ENCODE data around the gene KCNC1. TPM values are rescaled to one million over a fixed set of nuclear protein-coding genes. Genes with fewer than 3 reads are reported as not detected.

The KCNC1 gene
- polyA plus RNA-seq, 1 donor = 2.1 TPM

DNA sequence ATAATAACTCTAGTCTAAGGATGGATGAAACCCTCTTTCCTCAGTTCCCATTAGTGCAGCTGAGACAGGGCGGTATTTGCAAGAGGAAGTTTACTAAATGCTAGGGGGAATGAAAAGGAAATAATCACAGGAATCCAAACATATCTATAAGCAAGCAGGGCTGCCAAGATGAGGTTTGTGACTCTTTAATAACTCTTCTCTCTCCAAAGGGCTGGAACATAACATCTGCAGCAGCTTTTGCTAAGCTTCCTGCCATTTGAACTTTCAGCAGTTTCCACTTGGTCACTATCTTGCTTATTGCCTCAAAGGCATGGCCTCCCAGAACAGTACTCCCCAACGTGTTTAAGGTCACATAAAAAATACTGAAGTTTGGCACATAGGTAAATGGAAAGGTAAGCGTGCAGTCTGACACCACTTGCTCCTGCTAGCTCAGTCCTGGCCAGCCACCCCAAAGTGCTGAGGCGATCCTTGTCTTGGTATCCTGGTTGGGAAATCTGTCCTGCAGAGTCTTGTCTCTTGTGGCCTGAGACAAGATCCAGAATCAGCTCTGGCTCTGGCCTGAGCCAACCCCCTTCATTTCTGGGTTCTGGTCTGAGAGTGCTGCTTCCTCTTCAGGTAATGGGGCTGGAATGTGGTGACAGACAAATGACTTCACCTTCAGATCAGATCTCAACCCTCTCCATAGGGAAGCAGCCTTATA is 81.8 kb downstream of the KCNC1 start:
- DNase-seq (ENCODE audit: low read depth) = peak; percentile 63

DNA sequence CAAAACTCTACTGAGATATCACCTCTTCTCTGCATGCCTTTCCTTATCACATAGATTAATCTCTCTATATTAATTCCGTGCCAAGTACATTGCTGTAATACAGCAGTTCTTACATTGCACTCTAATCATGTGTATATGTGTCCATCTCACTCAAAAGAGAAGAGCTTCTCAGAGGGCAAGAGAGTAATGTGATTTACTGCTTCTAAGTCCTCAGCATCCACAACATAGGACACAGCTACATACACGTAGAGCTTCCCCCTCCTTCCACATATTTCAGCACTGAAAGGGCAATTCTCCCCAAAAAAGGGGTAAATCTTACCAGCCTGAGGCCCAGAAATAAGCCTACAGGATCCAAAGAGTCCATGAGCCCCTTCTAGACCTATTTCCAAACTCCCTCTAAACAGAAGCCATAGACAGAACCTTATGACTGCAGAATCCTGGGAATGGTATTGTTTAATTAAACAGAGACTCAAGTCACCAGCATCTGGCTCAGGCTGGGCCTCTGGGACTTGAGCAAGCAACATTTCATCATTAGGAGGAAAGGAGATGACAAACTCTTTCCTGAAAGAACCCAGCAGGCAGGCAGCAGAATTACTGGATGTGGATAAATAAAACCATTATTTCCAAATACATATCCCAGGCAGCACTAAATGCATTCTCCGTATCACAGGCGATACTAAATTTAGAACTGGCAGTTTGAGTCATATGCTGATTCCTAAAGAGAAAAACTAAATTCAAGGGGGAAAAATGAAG is 87.2 kb downstream of the KCNC1 start:
- no peak for DNase-seq (ENCODE audit: low read depth)

DNA sequence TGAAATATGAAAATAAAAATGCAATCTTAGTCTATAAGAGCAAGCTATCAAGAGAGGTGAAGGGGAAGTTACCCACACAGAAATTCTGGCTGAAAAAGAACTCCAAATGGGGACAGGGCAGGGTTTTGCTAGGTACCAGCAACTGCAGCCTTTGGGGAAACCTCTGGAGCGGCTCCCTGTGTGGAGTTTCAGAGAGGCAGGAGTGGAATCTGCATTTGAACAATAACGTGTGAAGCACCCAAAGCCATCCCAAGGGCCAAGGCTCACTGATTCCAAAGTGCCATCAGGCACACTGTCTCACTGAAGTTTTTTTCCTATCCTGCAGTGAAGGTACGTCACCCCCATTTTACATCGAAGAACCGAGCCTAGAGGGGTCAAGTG is 87.8 kb downstream of the KCNC1 start:
- no peak for DNase-seq (ENCODE audit: low read depth)

GRCh38 chr11:17827006-17827405 is 92.4 kb downstream of the KCNC1 start:
- no peak for DNase-seq (ENCODE audit: low read depth)

DNA sequence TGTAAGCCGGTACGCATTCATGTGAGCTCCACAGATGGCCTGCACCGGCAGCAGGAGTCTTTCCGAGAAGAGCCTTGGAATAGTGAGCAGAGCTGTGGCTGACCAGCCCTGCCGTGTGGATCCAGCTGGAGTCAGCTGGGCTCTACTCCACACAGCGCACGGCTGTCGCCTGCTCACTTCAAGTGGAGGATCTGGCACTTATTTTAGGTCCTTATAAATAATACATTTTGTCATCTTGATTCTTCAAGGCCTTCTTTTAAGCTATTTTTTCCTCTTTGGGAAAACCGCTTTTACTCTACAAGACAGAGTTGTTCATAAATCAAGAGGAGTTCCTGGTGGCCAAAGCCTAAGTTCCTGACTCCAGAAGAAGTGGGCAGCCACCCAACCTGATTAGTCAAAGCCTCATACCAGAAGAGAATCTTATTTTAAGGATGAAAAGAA is 93.8 kb downstream of the KCNC1 start:
- peak; percentile 65 for DNase-seq (ENCODE audit: low read depth)

GRCh38 chr11:17831228-17831627 is 96.6 kb downstream of the KCNC1 start:
- no peak for DNase-seq (ENCODE audit: low read depth)

GRCh38 chr11:17831883-17832282 is 97.3 kb downstream of the KCNC1 start:
- no peak for DNase-seq (ENCODE audit: low read depth)

Other genes starting within 250 kb of the KCNC1 start
- 0.85 TPM for gene USH1C, start 190.4 kb upstream of the KCNC1 start, polyA plus RNA-seq (ENCODE audit: insufficient read length)
- 0.04 TPM for gene OTOG, start 187.5 kb upstream of the KCNC1 start, polyA plus RNA-seq (ENCODE audit: insufficient read length)
- 71.6 TPM for gene MYOD1, start 15.2 kb upstream of the KCNC1 start, polyA plus RNA-seq (ENCODE audit: insufficient read length)

All from forelimb muscle (tissue), 1 donor.